ENCODE data around the gene OGDH.

- TF ChIP-seq CTCF (tag by site-specific recombination; IDR thresholded peaks at IDR 0.05) (no peak), ZNF555 (tag by site-specific recombination; conservative IDR thresholded peaks at IDR 0.05) (no peak), REST (tag by site-specific recombination; IDR thresholded peaks at IDR 0.05) (no peak), ZNF596 (tag by site-specific recombination; IDR thresholded peaks at IDR 0.05) (no peak), SP2 (tag by site-specific recombination; IDR thresholded peaks at IDR 0.05) (no peak), ZNF274 (IDR thresholded peaks at IDR 0.05; ENCODE audit: low read length) (no peak), ZNF274 (tag by site-specific recombination; IDR thresholded peaks at IDR 0.05; ENCODE audit: borderline replicate concordance) (no peak), ZBTB6 (tag by site-specific recombination; IDR thresholded peaks at IDR 0.05) (no peak), ELK4 (IDR thresholded peaks at IDR 0.05; ENCODE audit: borderline replicate concordance, low read depth, low read length) (no peak)
Observed at GRCh38 chr7:44639671-44640321, 33.4 kb downstream of the OGDH start.
